Left forelimb (tissue), 1 donor: ENCODE measurements around the gene ATP5F1D.

Experiments used
- DNase-seq: peaks from one replicate; pipeline ENCODE4 v3.0.0-alpha.2; 2018; ENCODE audit warnings: low spot score

ATP5F1D gene

GRCh38 chr19:1220976-1221903, 20.3 kb upstream of the ATP5F1D start:
- no peak for DNase-seq

DNA sequence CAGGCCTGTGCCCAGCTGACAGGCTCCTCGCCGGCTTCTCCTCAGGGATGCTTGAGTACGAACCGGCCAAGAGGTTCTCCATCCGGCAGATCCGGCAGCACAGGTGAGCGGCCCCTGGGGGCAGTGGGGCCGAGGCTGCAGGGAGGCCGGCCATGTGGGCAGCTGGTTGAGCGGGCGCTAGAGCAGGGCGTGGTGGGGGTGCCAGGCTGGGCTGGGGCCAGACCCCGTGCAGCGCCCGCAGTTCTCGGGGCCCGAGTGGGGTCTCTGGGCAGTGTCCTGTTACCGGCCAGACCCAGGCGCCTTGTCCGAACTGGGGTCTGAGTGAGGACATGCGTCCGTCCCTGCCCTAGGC, 19.7 kb upstream of the ATP5F1D start:
- no peak for DNase-seq

GRCh38 chr19:1222394-1222793, 19.2 kb upstream of the ATP5F1D start:
- DNase-seq, result no peak

DNA sequence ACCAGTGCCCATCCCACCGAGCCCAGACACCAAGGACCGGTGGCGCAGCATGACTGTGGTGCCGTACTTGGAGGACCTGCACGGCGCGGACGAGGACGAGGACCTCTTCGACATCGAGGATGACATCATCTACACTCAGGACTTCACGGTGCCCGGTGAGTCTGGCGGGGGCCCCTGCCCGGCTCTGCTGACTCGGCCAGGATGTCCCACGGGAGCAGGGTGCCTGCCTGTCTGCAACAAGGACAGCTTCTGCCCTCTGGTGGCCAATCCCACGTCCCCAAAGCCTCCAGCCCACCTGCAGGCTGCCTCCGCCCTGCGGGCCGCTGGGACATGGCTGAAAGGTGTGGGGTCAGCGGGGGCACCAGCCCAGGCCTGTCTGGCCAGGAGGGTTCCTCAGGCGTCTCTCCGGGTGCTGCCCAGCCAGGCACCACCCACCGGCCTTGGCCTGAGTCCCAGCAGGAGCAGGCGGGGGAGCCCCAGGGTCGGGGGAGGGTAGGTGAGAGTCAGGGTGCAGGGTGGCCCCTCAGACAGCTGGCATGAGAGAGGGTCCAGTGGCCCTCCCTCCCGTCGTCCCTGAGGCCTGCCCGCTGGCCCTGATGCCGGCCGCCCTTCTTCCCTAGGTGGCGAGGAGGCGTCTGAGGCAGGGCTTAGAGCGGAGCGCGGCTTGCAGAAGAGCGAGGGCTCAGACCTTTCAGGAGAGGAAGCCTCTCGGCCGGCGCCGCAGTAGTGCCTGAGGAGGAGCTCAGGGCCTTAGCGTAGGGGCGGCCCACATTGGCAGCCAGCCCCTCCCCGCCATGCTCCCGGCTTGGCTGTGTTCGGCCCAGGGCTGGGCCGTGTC, 18.3 kb upstream of the ATP5F1D start:
- DNase-seq, result no peak

DNA sequence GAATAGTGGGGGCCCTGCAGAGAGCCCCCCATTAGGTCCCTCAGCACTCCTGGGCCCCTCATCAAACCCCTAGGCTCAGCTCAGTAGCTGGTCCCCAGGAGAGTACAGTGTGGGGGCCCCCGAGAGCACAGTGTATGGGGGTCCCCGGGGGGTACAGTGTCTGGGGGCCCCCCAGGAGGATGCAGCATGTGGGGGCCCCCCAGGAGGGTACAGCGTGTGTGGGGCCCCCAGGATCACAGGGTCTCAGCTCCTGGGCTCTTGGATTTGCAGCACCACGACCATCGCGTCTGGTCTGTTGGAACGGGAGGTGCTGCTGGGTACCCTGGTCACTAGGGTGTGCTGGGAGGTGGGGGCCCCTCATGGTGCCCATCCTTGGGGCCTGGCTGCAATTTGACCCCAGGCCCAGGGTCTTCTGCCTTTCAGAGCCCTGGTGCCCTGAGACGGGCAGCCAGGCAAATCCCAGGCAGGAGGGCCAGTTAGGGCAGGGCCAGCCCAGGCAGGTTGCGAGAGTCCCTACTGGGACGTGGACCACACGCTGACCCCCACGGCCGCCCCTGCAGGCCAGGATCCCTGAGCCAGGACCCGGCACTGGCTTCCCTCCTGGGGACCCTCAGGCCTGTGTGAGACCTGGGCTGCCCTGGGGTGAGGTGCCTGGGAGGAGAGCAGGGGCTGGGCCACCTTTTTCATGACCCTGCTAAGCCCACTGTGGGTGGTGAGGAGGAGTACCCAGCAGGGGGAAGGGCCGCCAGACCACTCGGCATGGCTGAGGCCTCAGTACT, 17.3 kb upstream of the ATP5F1D start:
- no peak for DNase-seq

DNA sequence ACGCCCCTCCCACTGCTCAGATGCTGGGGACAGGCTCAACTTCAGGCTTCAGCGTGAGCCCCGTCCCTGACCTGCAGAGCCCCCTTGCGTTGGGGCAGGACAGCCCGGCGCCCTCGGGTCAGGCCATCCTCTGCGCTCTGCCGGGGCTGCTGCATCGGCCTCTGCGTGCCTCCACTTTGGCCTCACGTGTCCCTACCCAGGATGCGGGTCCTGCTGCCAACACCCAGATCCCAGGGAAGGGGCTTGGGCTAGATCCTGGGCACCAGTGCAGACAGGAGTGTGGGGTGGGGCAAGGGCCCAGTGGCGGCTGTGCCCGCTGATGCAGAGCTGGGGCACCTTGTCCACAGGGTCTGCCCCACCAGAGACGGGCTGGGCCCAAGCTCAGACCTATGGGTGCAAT, 16.7 kb upstream of the ATP5F1D start:
- no peak for DNase-seq

DNA sequence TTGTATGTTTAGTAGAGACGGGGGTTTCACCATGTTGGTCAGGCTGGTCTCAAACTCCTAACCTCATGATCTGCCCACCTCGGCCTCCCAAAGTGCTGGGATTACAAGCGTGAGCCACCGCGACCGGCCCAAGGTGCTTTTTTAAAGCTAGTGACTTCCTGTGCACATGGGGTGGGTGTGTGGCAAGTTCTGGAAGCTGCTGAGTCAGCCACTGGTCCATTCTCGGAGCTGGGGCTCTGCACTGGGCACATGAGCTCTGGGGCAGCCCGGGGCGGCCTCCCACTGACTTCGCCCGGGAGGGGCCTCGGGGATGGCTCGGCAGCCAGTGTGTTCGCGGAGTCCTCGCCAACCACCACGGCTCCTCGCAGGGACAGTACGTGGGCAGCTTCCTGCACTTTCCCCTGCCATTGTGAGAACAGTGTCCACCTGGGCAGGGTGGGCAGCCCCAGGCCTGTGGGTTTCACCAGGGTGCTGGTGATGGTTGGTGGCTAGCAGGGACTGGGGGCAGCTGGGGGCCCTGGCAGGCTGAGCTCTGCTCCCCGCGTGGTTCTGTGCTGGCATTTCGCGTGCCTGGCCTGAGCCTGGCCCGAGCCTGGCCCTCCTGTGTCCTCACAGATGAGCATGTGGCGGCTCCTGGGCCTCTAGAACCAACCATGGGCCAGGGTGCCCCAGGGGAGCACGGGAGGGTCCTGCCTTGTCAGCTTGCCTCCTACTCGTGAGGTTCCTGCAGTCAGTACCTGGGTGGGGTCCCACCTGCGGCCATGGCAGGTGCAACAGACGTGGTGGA, 15.9 kb upstream of the ATP5F1D start:
- DNase-seq, result no peak

GRCh38 chr19:1226227-1226518, 15.4 kb upstream of the ATP5F1D start:
- DNase-seq, result no peak

- no peak for DNase-seq
Measured at GRCh38 chr19:1226522-1227303, 14.8 kb upstream of the ATP5F1D start.

- DNase-seq, result no peak
Measured at GRCh38 chr19:1227304-1228054, 14.1 kb upstream of the ATP5F1D start.

GRCh38 chr19:1228161-1228957, 13.2 kb upstream of the ATP5F1D start:
- no peak for DNase-seq

GRCh38 chr19:1229056-1229923, 12.3 kb upstream of the ATP5F1D start:
- DNase-seq, result no peak

DNA sequence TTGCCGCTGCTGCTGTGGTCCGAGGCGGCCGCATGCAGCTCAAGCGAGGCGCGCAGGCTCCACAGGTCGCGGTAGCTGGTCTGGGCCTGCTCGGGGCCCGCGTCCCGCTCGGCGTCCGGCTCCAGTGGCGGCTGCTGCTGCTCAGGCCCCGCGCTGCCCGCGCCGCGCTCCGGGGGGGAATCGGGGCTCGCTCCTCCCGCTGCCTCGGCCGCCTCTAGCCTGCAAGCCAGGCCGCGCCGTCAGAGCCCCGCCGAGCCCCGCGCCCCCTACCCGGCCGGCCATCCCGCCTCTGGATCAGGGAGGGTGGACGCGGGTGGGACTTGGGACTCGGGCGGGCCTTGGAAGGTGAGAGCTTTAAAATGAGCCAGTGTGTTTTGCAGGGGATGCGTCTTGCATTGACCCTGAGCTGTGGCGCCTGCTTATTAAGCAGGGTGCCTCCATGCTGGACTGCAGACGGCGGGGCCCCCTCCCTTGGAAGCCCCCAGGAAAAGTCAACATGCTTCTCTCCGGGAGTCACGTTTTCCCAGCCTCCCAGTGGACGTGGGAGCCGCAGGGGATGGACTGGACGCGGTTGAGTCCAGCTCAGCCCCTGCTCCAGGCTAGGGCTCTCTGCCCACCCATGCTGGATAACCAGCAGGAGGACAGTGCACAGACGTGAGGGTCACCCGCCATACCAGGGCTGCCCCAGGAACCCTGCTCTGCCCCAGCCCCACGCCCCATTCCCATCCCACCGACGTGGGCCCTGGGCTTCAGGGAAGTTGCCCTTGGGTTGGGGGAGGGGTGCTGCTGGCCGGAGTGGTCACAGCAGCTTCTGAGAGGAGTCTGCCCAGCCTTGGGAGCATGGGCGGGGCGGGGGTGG, 11.4 kb upstream of the ATP5F1D start:
- no peak for DNase-seq

DNA sequence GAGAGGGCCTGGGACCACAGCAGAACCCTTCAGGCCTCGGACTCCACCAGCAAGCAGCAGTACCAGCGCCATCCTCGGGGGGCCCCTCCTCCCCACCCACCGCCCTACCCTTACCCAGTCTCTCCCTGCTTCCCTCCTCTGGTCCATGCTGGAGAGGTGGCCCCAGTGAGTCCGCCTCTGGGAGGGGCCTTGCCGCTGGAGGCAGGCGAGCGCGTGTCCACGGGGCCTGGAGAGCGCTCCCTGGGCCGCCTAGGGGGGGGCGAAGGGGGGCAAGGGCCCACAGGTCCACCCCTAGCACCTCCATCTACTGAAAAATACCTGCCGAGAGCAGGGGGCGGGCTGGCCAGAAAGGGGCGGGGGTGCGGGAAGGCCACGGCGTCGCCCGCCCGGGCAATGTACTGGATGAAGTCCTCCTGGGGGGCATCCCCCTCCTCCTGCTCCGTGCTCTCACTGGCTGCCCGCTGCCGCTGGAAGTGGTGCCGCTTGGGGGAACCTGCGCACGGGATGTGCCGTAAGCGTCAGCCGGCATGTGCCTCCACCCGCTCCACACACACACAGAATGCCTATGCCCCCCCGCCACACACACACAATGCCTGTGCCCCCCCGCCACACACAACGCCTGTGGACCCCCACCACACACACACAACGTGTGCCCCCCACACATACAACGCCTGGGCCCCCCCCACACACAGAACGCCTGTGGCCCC, 10.6 kb upstream of the ATP5F1D start:
- DNase-seq, result no peak

GRCh38 chr19:1231729-1232637, 9.6 kb upstream of the ATP5F1D start:
- no peak for DNase-seq

- DNase-seq, result no peak
Measured at GRCh38 chr19:1232652-1233072, 8.9 kb upstream of the ATP5F1D start.
